Retina (tissue), 1 donor: Measurements from ENCODE around the gene SLC7A1.

Experiments used
- DNase-seq: peaks from one replicate; pipeline ENCODE4 v3.0.0-alpha.2; 2016

Gene SLC7A1

GRCh38 chr13:29527511-29527910, 68.0 kb downstream of the SLC7A1 start:
- DNase-seq: no peak

DNA sequence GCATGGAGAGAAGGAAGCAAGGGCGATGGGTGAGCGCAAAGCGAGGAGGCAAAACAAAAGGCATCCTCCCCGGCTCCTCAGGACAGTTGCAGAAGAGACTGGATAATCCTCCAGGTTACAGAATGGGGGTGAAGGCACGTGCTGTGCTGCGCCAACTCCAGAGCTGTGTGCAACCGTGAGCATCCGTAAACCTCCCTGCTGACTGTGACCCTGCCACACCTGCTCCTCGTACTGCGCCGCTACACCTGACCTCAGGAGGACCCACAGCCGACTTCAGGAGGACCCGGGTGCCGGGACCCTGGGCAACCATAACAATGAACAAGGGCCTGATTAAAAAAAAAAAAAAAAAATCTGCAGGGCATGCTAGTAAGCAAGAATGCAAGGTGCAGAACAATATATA, 68.7 kb downstream of the SLC7A1 start:
- DNase-seq: no peak

DNA sequence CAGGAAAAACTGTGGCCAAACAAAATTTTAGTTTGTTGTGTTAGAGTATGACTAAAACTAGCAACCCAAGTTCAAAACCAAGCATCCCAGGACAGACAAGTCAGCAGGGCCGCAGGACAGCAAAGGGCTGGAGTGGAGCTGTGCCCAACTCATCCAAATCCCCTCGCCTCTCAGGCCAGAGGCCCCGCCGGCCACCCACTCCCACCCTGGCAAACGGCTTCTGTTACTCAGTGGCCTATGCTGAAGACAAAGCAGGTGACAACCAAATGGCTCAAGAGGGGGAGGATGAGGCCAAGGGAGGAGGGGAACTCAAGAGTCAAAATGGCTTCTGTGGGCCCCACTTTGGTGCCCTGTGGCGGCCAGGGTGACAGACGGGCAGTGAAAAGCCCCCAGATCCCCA, 69.7 kb downstream of the SLC7A1 start:
- no peak for DNase-seq

DNA sequence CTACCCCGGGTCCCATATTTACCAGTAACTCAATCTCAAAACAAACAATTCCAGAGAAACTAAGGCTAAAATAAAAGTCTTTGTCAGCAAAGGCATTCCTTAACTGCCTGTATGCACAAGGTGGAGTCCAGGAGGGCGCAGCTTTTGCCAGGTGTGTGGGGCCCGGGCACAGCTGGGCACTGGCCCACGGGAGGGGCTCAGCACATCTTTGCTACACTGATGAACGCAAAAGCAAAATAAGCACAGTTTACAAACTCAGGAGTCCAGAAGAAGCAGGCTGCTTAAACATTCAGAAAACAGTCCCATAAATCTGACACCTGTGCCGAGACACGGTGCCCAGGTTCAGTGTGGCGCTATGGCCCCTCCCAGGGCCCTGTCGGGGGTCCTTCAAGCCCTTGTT, 70.8 kb downstream of the SLC7A1 start:
- no peak for DNase-seq

DNA sequence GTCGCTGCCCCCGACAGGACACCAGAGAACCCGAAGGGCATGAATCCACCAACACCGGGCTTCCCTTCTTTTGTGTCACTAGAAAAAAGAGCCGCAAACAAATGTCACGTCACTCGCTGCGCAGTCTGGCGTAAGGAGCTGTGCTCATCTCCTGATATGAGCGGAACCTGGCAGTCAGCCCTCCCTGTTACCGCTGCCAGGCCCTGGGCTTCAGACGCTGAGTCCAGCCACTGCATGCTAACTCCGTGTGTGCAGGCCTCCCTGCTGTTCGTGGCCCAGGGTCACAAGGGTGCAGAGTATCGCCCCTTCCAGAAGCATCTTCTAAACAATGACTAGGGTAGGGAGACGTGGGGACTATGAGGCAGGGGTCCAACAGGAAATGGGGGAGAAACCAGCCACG, 71.3 kb downstream of the SLC7A1 start:
- DNase-seq: no peak

GRCh38 chr13:29523199-29523961, 72.1 kb downstream of the SLC7A1 start:
- no peak for DNase-seq

- no peak for DNase-seq
Measured at GRCh38 chr13:29522044-29522685, 73.3 kb downstream of the SLC7A1 start.

DNA sequence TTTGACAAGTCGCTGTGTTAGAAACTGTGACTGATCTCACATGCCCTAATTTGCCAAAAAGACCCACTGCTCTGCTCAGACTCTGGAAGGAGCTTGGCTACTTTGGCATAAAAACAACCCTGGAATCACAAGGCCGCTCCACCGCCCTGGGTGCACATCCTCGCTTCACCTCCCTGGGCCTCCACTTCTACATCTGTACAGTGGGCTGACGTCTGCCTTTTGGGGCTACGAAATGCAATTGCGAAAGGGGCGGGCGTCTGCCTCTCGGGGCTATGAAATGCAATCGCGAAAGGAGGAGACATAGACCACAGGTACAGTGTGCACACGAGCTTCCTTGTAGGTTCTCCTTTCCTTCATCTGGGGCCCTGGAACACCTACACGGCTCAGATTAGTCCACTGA, 74.2 kb downstream of the SLC7A1 start:
- DNase-seq: no peak

DNA sequence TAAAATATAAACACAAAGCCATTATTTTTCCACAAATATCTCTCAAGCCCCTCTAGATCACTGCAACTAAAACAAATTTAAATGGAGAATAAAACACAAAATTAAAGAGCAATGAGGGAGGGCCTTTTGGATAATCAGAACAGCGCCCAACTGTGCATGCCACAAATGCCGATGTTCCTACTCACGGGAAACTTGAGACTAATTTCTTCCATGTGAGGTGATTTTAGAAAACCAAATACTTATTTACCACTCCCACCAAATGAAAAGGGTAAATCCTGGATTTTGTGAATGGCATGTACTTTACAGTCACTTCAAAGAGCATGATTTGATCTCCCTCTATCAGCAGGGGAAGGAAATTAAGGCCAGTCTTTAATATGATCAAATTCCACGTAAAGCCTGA, 74.8 kb downstream of the SLC7A1 start:
- DNase-seq: no peak

- DNase-seq: no peak
Measured at GRCh38 chr13:29519921-29520320, 75.6 kb downstream of the SLC7A1 start.

GRCh38 chr13:29516880-29517279, 78.6 kb downstream of the SLC7A1 start:
- no peak for DNase-seq

DNA sequence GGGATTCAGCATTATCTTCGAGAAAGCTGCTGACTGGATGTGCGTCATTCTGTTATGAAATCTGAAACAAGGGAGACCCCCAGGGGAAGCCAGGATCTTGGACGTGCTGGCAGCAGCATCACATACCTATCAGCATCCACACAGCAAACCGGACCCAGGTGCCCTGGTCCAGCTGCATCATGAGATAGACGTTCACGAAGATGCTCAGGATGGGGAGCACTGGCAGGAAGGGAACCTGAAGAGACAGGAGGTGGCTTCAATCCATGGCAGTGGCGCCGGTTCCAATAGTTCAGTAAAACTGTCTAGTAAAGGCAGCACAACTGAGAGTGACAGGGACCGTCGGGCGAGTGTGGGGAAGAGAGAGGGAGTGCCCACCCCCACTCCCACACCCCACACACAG, 79.5 kb downstream of the SLC7A1 start:
- DNase-seq: no peak

DNA sequence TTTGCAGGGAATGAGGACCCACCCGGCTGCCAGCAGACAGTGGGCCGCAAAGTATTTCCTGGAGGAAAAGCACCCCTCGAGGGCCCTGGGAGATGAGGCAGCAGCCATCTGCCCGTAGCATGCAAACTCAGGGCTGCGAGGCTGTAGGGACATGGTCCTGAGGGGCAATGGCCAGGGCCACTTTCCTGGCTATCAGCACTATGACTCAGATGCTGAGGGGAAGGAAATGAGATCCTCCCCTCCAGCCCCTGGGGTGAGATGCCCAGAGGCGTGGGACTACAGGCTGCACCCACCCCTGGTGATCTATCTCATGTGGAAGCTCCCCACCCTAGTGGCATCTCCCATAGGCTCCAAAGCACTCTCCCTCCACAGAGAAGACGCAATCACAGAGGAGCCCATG, 80.1 kb downstream of the SLC7A1 start:
- no peak for DNase-seq

- DNase-seq: no peak
Measured at GRCh38 chr13:29514720-29515310, 80.7 kb downstream of the SLC7A1 start.

GRCh38 chr13:29513981-29514719, 81.3 kb downstream of the SLC7A1 start:
- DNase-seq: no peak

DNA sequence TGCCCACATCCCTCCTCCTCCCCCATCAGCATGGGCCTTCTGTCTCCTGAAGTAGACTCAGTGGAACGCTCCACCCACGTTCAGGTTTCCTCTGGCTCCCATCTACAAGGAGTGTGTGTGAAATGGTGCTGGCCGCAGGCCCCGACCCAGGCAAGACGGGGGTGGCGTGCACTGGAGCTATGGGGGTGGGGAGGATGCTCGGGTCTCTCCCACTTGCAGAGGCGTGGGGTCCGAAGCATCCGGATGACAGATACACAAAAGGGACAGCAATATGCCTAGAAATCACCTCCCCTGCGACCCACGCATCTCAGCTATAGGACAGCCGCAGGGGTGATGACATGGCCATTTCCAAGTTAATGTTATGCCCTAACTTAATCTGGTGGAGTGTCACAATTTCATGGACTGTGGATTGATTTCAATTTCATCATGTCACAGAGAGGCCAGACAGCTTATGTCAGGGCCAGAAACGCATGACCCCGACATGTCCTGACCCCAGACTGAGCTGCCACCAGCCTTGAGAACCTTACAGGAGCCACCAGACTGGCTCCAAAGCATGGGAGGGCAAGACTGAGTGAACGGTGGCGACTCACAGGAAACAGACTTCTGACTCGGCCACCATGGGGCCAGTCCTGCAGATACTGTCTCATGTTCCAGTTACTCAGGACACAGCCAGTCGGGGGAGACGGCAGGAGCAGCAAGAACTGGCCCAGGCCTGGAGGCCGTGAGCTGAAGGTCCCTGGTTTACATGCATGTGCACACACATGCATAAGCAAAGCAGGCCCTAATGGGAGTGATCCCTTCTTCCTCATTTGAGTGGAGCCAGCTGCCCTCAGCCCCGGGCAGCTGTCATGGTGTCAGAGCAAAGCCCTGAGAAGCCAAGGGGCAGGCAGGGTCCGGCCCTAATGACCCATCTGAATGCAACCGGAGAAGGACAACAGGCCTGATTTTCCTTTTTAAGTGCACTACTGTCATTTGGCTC, 82.2 kb downstream of the SLC7A1 start:
- DNase-seq: no peak

- no peak for DNase-seq
Measured at GRCh38 chr13:29511980-29512379, 83.5 kb downstream of the SLC7A1 start.

GRCh38 chr13:29511106-29511796, 84.2 kb downstream of the SLC7A1 start:
- no peak for DNase-seq

- DNase-seq: no peak
Measured at GRCh38 chr13:29510651-29511084, 84.8 kb downstream of the SLC7A1 start.

GRCh38 chr13:29509999-29510589, 85.4 kb downstream of the SLC7A1 start:
- DNase-seq: no peak

GRCh38 chr13:29508876-29509252, 86.6 kb downstream of the SLC7A1 start:
- DNase-seq: no peak
